HFF-Myc (cell line): ENCODE measurements around the gene SRXN1.

Source experiments
- DNase-seq: peaks from one replicate; pipeline ENCODE4 v3.0.0-alpha.2; 2011; ENCODE audit warnings: low read depth; ENCODE audit errors: extremely low read depth
- H3K4me3 ChIP-seq: replicated peaks from 2 replicates; pipeline ENCODE4 v1.5.1; 2011; ENCODE audit warnings: low read depth, mild to moderate bottlenecking, control low read depth, low read length
- TF ChIP-seq, protein P1 (sequence below): IDR thresholded peaks from 2 replicates; pipeline ENCODE4 v1.5.1; 2012; ENCODE audit warnings: mild to moderate bottlenecking, low read depth, low read length, control low read depth; ENCODE audit errors: missing control alignments

Gene SRXN1

GRCh38 chr20:687468-688203 is 34.6 kb upstream of the SRXN1 start:
- H3K4me3 ChIP-seq = no peak overlapping the region
- TF ChIP-seq, protein P1, sequence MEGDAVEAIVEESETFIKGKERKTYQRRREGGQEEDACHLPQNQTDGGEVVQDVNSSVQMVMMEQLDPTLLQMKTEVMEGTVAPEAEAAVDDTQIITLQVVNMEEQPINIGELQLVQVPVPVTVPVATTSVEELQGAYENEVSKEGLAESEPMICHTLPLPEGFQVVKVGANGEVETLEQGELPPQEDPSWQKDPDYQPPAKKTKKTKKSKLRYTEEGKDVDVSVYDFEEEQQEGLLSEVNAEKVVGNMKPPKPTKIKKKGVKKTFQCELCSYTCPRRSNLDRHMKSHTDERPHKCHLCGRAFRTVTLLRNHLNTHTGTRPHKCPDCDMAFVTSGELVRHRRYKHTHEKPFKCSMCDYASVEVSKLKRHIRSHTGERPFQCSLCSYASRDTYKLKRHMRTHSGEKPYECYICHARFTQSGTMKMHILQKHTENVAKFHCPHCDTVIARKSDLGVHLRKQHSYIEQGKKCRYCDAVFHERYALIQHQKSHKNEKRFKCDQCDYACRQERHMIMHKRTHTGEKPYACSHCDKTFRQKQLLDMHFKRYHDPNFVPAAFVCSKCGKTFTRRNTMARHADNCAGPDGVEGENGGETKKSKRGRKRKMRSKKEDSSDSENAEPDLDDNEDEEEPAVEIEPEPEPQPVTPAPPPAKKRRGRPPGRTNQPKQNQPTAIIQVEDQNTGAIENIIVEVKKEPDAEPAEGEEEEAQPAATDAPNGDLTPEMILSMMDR = no peak
- DNase-seq = no peak

DNA sequence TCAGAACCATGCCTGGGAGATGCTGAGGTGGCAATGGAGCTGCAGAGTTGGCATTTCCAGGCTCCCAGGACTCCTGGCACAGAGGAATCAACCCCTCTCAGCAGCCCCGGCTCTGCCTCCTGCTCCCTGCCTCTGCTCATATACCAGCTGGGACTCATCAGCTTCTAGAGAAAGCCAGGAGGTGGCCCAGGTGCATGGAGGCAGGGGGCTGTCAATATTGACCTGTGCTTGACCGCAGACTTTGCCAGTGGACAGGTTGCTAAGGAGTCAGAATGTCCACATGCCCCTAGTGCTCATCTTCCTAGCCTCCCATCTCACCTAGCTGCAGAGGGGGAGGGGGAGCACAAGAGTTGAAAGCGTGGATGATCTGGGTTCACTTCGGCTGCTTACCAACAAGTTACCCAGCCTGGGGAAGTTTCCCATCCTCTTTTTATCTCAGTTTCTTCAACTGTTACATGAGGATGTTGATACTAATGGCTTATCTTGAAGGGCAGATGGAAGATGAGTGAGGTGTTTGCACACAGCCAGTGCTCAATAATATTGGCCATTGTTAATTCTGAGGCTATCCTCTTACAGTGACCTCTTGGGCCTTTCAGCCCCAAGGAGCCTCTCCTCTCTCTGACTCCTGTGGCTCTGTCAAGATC is 31.8 kb upstream of the SRXN1 start:
- no peak for DNase-seq
- TF ChIP-seq, protein P1 = no peak
- no peak overlapping the region for H3K4me3 ChIP-seq

- DNase-seq = no peak
- no peak overlapping the region for H3K4me3 ChIP-seq
- TF ChIP-seq, protein P1 = no peak
These were observed 29.1 kb upstream of the SRXN1 start for GRCh38 chr20:682123-682522.

- TF ChIP-seq, protein P1 = no peak
- H3K4me3 ChIP-seq = no peak overlapping the region
- DNase-seq = no peak
These were observed 27.7 kb upstream of the SRXN1 start for GRCh38 chr20:680638-681187.

DNA sequence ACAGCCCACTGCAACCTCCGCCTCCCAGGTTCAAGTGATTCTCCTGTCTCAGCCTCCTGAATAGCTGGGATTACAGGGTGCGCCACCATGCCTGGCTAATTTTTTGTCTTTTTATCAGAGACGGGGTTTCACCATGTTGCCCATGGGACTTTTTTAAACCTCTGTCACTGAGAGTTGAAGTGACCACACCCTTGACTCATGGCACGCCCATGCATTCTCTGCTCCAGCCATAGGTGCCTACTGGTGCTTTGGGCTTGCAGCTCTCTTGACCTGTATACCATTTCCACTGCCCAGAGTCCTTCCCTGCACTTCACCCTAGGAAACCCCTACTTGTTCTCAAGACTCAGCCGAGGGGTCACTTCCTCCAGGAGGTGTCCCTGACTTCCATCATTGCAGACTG is 25.0 kb upstream of the SRXN1 start:
- no peak for DNase-seq
- TF ChIP-seq, protein P1 = no peak
- H3K4me3 ChIP-seq = no peak overlapping the region

GRCh38 chr20:676967-677366 is 24.0 kb upstream of the SRXN1 start:
- TF ChIP-seq, protein P1 = no peak
- DNase-seq = no peak
- H3K4me3 ChIP-seq = no peak overlapping the region
